HG03520 (cell line): ENCODE results near the gene HOXA7.

Source experiments
- ATAC-seq: cut with Tn5 transposase; IDR thresholded peaks from one replicate; pipeline ENCODE4 v1.9.1; 2021; ENCODE audit warnings: mild to moderate bottlenecking, moderate library complexity; ENCODE audit not compliant: unreplicated experiment

Gene HOXA7

DNA sequence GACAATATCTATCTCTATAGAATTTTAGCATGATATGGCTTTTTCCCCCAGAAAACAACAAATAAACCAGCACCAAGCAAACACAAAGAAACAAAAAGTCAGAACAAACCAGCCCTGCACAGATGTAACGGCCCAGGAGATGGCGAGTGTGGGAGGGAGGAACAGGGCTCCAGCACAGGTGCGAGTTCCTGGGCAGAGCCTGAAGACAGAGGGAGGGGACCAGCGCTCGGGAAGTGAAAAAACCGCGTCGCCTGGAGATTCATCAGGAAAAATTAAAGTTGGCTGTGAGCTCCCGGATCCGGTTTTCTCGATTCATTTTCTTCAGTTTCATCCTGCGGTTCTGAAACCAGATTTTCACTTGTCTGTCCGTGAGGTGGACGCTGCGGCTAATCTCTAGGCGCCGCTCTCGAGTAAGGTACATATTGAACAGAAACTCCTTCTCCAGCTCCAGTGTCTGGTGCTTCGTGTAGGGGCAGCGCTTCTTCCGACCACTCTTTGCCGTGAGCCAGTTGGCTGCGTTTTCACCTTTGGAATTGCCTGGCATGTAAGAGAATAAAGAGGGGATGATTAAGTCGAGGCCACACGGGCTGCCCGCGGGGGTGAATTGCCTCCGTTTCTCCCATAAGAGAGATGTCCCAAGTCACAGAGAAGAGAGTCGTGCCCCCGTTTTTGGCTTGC lies 15.3 kb upstream of the HOXA7 start:
- ATAC-seq: no peak

GRCh38 chr7:27171325-27171636 lies 14.8 kb upstream of the HOXA7 start:
- no peak for ATAC-seq

- ATAC-seq: no peak
Measured at GRCh38 chr7:27170426-27171324, 14.2 kb upstream of the HOXA7 start.

GRCh38 chr7:27169658-27170425 lies 13.4 kb upstream of the HOXA7 start:
- no peak for ATAC-seq

DNA sequence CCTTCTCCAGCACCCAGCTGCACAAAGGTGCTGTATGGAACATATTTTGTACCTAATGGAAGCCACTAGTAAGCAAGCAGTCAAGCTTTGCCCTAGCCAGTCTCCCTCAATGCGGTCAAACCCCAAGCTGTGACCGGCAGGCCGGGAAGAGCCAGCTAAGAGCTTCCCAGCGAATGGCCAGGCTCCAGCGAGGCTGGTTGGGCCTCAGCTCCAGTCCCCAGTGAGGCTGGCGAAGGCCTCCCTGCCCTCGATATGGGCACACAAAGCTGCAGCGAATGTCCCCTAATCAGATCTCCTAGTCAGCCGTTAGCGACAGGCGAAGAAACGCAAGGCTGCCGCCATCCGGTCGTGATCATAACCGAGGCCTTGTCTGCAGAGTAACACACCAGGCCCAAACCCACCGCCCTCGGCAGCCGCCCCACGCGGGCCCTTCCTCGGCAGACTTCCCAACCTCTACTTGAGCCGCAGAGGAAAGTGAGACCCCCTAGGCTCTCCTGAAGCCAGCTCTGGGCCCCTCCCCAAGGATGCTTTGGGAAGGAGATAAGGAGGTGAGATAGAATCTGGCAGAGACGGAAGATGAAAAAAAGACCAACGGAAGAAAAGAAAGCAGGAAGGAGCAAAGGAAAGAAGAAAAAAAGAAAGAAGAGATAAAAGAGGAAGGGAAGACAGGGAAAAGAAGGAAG lies 11.9 kb upstream of the HOXA7 start:
- no peak for ATAC-seq

- no peak for ATAC-seq
Measured at GRCh38 chr7:27167916-27168264, 11.4 kb upstream of the HOXA7 start.

DNA sequence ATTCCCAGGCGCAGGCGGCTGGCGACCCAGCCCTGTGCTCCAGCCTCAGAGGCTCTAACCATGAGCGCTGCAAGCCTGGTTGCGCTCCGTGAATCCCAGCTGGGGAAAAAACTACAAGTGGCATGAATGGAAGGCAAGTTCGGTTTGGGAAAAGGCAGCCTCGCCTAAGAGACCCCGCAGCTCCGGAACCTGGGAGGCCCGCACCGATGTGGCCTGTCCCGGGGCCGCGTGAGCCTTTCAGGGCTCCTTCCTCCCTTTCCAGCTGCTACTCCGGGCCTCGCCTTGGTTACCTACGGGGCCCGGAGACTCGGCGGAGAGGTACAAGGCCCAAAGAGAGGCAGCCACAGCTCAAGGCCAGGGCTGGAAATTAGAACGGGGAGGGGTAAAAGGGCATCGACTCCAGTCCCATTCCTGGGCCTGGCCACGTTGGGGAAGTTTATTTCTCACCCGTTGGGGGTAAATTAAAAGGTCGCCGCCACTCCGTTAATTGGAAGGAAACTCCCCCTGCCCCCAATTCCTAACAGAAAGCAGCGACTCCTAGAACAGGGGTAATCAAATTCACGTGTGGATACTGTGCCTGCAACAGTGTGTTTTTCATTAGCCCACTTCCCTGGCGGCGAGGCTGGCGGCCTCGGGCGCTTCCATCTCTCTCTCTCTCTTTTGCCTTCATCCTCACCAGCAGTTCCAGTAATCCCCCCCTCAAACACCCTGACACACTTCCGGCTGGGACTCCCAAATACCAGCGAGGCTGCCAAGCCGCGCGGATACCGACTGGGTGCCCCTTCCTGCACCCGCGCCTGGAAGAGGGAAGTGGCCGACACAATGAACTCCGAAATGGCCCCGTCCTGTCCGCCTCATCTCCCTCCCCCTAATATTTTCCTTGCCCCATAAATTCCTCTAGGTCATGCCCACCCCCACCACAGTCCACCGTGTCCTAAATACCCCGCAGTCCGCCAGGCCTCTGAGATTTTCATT lies 10.3 kb upstream of the HOXA7 start:
- ATAC-seq: no peak

DNA sequence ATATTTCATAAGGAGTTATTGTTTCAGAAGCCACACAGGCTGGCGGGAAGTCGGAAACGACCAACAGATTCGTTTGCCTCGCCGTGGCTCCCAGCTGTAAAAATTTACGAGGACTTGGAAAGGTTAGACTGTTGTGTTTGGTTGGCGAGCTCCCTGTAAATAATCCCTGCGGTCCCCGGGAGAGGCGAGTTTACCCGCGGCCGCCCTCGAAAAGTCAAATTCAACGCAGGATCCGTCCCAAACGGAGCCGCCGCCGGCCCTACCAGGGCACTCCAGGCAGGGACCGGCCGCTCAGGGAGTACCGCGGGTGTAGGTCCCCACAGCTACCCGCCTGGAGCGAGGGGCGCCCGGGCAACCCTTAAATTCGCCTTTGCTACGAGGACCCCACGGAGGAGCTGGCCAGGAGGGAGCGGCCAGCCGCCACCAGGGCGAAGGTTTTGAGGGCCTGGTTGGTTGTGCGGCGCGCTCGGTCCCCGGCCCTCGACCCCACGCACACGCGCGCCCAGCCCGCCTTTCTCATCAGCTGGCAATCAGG lies 9.6 kb upstream of the HOXA7 start:
- ATAC-seq: no peak

GRCh38 chr7:27165089-27165995 lies 8.9 kb upstream of the HOXA7 start, which contains the start of gene HOXA9:
Gene HOXA9 (minus strand): TSS chr7:27165537. CDS start chr7:27165457, 80 bp downstream.
- no peak for ATAC-seq

DNA sequence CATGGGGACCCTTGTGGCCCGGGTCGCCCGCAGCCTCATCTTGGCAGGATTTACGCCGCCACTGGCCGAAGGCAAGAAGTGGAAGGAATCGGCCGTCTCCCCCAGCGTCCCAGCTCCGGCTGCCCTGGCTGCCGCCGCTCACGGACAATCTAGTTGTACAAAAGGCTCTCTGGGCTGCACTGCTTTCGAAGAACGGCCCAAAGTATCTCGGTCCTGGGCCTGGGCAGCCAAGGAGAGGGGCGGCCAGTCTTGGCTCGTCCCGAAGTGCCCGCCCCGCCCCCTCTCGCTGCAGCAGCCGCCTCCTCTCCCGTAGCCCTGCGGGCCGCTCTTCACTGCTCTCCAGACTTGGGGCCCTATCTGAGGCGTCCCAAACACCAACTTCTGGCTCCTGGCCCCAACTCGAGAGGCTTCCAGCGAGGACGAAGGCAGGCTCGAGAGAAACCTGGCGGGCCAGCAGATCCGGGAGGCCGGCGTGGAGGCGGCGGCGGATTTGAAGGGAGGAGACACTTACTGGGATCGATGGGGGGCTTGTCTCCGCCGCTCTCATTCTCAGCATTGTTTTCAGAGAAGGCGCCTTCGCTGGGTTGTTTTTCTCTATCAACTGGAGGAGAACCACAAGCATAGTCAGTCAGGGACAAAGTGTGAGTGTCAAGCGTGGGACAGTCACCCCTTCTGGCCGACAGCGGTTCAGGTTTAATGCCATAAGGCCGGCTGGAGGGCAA lies 8.1 kb upstream of the HOXA7 start:
- no peak for ATAC-seq

GRCh38 chr7:27164045-27164366 lies 7.5 kb upstream of the HOXA7 start:
- ATAC-seq: no peak

DNA sequence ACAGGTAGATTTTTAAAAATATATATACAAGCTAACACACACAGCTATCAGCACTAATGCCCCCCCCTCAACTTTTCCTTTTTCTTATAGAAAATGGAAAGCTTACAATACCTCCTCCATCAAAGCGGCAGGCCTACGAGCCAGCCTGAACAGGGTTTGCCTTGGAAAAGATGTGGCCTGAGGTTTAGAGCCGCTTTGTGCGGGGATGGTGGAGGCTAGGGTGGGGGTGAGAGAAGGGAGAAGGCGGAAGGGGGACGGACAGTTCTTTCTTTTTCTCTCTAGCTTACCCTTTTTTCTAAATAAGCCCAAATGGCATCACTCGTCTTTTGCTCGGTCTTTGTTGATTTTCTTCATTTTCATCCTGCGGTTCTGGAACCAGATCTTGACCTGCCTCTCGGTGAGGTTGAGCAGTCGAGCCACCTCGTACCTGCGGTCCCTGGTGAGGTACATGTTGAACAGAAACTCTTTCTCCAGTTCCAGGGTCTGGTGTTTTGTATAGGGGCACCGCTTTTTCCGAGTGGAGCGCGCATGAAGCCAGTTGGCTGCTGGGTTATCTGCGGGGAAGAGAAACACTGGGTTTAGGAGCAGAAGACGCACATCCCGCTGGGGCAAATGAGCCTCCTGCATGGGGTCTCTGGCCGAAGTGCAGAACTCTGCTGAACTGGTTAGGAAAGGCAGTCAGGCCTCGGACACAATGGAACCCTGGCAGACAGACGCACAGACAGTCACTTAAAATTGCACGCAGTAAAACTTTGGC lies 7.0 kb upstream of the HOXA7 start:
- no peak for ATAC-seq

GRCh38 chr7:27162561-27163287 lies 6.2 kb upstream of the HOXA7 start:
- no peak for ATAC-seq

- ATAC-seq: no peak
Measured at GRCh38 chr7:27161721-27162560, 5.5 kb upstream of the HOXA7 start.

DNA sequence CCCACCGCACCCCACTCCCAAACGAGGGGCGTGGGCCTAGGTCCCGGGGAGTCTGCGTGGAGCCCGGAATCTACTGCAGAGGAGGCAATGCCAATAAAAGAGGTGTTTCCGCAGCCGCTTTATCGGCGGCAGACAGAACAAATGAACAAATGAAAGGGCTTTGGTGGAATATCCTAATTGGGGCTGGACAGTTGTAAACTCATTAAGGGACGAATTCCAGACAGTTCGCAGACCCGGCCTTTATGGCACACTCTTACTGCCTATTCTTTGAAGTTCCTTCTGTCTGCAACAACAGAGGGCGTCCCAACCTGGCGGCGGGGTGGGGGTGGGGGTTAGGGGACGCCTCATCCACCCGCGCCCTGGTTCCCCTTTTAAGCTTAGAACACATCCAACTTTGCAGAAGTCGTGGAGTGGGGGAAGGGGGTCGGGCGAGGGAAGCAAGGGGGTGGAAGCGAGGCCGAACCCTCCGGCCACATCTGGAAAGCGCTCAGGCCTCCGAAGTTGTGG lies 4.8 kb upstream of the HOXA7 start:
- ATAC-seq: no peak
